Embryonic facial prominence (tissue), 1 donor: Measurements from ENCODE around the gene RAB20.
"Not testable (repeated sequence)": the region's sequence is repeated elsewhere in the genome, so short reads cannot be mapped to it uniquely, and the experiment has no call there.

ENCODE experiments used
- DNase-seq: peaks from one replicate; pipeline ENCODE4 v3.0.0-alpha.2; 2016; ENCODE audit errors: extremely low spot score

Gene RAB20, protein sequence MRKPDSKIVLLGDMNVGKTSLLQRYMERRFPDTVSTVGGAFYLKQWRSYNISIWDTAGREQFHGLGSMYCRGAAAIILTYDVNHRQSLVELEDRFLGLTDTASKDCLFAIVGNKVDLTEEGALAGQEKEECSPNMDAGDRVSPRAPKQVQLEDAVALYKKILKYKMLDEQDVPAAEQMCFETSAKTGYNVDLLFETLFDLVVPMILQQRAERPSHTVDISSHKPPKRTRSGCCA

DNA sequence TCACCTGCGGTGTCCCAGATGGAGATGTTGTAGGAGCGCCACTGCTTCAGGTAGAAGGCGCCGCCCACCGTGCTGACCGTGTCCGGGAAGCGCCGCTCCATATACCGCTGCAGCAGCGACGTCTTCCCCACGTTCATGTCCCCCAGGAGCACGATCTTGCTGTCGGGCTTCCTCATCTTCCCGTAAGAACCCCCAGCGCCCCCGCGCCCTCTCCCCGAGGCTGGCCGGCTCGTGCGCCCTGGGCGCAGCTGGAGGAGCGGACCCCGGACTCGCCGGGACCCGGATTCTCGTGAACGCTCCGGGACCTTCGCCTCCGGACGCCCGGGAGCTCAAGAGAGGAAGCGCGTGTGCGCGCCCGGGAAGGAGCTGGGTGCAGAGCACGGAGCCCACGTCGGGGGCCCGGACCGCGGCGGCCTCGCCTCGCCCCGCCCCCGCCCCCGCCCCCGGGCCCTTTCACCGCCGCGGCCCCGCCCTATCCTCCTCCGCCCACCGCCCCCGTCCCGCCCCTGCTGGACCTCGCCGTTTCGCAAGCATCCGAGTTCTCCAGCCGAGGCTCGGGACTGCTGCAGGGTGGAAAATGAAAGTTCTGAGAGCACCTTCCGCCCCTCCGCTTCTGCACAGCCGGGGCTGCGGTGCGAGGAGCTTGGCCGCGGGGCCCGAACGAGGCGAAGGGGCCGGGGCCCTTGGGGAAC, at the start of gene RAB20:
Gene RAB20, minus strand, starts transcription at position 379 of the 692 bp plus-strand sequence. Its CDS starts 203 bp downstream, at position 176.
- peak; percentile 34 for DNase-seq

DNA sequence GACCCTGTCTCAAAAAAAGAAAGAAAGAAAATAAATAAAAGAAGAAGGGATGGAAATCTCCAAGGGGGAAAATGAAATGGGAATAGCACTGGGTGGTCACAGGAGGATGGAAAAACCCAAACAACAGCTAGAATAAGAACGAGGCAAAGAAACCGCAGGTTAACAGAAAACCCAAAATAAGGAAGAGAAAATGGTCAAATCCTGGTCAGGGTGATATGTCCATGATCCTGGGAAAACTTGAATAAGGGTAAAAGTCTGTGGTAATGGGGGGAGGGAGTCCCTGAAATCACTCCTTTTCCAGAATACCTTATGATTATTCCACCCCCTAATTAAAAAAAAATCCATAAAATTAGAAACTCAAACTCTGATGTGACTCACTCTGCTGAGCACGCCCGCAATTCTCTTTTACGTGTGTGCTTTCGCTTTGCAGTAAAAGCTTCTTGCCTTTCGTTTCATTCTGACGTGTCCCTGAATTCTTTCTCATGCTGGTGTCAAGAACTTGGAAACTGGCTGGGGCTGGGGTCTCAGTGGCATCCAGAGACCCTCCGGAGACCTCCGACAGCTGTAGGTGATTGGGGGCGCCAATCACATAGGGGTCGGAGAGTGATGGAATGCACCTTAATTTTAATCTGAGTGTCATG, 49.6 kb upstream of the RAB20 start:
- no peak for DNase-seq

- DNase-seq = no peak
Measured at GRCh38 chr13:110607675-110608224, 46.2 kb upstream of the RAB20 start.

DNA sequence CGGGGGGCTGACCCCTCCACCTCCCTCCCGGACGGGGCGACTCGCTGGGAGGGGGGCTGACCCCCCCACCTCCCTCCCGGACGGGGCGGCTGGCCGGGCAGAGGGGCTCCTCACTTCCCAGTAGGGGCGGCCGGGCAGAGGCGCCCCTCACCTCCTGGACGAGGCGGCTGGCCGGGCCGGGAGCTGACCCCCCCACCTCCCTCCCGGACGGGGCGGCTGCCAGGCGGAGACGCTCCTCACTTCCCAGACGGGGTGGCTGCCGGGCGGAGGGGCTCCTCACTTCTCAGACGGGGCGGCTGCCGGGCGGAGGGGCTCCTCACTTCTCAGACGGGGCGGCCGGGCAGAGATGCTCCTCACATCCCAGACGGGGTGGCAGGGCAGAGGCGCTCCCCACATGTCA, 44.8 kb upstream of the RAB20 start:
- DNase-seq = not testable (repeated sequence)

DNA sequence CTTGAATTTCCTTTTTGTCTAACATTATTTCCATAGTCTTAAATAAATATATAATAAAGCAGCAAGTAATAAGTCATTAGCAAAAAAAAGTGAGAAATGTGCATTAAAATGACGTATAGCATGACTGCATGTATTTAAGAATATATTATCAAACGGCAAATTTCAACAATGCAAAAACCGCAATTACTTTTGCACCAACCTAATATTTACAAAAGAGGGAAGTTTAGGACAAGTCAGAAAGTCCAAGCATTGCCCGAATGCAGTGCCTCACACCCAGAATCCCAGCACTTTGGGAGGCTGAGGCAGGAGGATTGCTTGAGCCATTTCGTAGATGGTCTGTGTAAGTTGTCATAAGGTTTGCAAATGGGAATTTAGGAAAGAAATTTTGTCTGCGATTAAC, 43.6 kb upstream of the RAB20 start:
- no peak for DNase-seq

DNA sequence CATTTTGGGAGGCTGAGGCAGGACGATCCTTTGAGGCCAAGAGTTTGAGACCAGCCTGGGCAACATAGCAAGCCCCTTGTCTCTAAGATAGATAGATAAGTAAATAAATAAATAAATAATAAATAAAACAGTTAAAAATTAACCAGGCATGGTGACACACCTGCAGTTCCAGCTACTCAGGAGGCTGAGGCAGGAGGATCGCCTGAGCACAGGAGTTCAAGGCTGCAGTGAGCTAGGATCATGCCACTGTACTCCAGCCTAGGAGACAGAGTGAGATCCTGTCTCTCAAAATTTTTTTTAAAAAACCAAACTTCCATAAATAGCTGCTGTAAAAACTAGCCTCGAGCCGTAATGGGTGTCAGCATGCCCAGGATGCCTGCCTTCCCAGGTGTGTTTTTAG, 39.5 kb upstream of the RAB20 start:
- DNase-seq = no peak

- no peak for DNase-seq
Measured at GRCh38 chr13:110600261-110600819, 38.8 kb upstream of the RAB20 start.

- DNase-seq = no peak
Measured at GRCh38 chr13:110597041-110597689, 35.6 kb upstream of the RAB20 start.

DNA sequence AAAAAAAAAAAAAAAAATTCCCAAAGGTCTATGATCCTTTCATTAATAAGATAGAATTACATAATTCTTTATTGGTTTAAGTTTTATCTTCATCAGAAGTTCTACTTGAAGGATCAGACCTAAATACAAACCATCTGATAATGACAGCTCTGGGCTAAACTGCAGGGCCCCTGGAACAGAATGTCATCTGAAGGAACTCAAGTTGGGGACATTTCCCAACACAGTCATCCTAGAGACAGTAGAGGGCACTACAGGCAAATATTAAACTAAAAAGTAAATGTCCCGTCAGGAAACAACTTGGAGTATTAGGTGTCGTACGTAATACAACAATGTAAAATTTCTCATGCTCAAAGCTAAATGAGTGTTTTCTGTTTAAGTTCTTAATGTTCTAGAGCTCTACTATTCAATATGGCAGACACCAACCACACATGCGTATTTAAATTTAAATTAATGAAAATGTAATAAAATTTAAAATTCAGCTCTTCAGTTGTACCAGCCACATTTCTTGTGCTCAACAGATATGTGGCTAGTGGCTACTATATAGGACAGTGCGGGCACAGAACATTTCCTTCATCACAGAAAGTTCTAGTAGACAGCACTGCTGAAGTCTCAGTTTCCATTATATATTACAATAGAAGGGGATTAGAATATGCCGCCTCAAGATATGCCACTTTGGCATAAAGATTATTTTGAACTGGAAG, 32.1 kb upstream of the RAB20 start:
- no peak for DNase-seq

DNA sequence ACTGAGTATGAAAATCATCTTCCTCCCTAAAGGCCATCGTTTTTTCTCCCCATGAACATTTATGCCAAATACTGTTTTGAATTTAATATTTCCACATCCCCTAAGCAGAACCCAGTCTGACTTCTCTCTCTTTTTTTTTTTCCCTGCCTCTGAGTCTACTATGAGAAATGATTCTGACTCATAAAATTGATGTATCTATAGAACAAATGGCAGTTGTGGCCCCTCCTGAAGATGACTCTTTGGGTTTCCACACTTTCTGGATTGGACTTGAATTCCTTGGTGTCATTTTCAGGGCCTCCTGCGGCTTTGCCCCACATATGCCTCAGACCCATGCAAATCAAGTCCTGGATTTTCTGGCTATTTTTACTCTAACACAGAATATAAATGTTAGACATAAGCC, 31.1 kb upstream of the RAB20 start:
- no peak for DNase-seq

GRCh38 chr13:110590577-110590976, 29.1 kb upstream of the RAB20 start:
- DNase-seq = no peak

DNA sequence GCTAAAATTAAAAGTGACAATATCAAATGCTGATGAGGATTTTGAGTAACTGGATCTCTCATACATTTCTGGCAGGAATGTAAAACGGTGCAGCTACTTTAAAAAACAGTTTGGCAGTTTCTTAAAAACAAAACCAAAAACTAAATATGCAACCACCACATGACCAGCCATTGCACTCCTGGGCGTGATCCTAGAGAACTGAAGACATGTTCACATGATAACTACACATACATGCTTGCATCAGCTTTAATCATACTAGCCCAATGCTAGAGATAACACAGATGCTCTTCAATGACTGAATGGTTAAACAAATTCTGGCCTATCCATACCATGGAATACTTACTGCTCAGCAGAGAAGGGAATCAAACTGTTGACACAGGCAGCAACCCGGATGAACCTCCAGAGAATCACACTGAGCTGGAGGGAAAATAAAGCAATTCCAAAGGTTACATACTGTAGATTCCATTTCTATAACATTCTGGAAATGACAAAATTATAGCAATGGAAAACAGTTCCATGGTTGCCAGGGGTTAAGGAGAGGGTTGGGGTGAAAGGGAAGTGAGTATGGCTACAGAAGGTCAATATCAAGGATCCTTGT, 28.4 kb upstream of the RAB20 start:
- no peak for DNase-seq

GRCh38 chr13:110583178-110583865, 21.8 kb upstream of the RAB20 start:
- no peak for DNase-seq

DNA sequence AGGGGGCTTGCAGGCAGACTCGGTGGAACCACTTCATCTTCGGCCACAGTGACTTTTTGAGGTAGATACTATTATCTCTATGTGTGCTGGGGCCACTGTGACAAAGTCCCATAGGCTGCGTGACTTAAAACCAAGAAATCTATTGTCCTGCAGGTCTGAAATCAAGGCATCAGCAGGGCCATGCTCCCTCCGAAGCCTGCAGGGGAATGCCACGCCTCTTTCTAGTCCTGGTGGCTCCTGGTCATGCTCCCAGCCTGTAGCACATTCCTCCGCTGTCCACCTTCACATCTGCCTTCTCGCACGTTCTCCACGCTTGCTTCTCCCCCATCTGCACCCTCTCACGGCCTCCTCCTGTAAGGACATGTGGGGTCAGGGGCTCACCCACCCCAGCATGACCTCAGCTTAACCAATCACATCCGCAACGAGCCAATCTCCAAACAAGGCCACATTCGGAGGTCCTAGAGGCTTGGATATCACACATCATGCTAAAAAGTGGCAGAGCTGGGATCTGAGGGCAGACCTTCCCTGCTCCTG, 21.0 kb upstream of the RAB20 start:
- no peak for DNase-seq

GRCh38 chr13:110581506-110582185, 20.1 kb upstream of the RAB20 start:
- no peak for DNase-seq

GRCh38 chr13:110580800-110581199, 19.3 kb upstream of the RAB20 start:
- no peak for DNase-seq

- DNase-seq = no peak
Measured at GRCh38 chr13:110578363-110578762, 16.8 kb upstream of the RAB20 start.

- no peak for DNase-seq
Measured at GRCh38 chr13:110576736-110577476, 15.4 kb upstream of the RAB20 start.

DNA sequence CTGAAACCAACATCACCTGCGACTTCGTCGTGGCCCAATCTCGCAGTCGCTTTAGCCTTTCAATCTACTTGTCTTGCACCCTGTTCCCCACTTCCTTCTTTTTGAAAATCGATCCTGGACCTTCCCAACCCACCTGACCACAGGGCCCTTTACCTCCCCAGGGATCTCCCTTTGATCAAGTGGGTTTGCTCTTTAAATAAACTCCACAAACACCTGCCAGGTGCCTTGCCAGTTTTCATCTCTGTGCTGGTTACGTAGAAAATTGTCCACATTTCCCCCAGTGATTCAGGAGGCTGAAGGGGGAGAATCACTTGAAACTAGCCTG, 14.5 kb upstream of the RAB20 start:
- DNase-seq = no peak
